Fibroblast of skin of scalp (primary cell): Measurements from ENCODE around the gene REXO5.
A peak's percentile ranks its signal among the peaks of the same experiment; 100 is the strongest.

Source experiments
- DNase-seq: peaks from one replicate; pipeline ENCODE4 v3.0.0-alpha.2; 2013

Gene REXO5

GRCh38 chr16:20873331-20873730, 67.0 kb downstream of the REXO5 start:
- DNase-seq, result no peak

GRCh38 chr16:20874088-20874581, 67.8 kb downstream of the REXO5 start:
- peak; percentile 61 for DNase-seq

DNA sequence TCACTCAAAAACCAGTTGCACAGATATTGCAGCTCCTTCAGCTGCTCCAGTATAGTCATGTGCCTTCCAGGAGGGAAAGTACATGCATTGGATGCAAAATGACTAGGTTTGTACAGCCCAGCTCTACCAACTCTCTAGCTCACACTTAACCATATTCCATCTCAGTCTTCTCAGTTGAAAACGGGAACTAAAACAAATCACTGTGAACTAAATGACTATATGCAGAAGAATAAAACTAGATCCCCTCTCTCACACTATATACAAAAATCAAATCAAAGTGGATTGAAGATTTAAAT, 69.0 kb downstream of the REXO5 start:
- no peak for DNase-seq

DNA sequence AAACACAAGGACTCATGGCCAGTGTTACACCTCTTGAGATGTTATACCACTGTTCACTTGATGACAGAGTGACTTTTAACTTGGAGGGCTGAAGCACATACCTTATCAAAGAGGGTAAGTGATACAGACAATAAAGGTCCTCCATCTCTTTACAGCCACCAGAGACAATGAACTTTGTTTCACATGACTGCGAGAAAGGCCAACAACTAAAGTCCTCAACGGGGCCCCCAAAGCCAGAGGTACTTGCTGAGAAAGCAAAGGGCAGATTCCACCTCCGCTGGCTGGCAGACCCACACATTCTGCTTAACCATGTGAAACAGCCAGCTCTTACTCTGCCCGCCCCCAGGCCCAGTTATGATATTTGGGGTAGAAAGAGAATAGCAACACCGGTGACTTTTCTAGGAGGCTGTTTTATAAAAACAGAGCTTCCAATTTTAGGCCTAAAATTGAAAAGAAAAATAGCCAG, 72.4 kb downstream of the REXO5 start:
- DNase-seq, result no peak

GRCh38 chr16:20879175-20880040, 73.1 kb downstream of the REXO5 start:
- DNase-seq, result peak; percentile 40

- DNase-seq, result no peak
Observed at GRCh38 chr16:20880867-20881502, 74.7 kb downstream of the REXO5 start.

DNA sequence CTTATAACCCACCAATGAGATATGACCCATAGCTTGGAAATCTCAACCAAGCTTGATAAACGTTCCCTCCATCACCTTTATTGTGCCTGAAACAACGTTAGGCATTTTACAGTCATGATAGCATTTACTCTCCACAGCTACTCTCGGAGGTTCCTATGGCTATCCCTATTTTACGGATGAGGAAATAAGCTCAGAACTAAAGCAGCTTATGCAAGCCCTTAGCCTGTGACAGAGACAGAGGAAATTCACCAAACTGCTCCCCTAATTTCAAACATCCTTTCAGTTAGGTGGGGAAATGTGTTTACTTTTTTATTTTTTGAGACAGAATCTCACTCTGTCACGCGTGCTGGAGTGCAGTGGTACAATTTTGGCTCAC, 75.2 kb downstream of the REXO5 start:
- no peak for DNase-seq

DNA sequence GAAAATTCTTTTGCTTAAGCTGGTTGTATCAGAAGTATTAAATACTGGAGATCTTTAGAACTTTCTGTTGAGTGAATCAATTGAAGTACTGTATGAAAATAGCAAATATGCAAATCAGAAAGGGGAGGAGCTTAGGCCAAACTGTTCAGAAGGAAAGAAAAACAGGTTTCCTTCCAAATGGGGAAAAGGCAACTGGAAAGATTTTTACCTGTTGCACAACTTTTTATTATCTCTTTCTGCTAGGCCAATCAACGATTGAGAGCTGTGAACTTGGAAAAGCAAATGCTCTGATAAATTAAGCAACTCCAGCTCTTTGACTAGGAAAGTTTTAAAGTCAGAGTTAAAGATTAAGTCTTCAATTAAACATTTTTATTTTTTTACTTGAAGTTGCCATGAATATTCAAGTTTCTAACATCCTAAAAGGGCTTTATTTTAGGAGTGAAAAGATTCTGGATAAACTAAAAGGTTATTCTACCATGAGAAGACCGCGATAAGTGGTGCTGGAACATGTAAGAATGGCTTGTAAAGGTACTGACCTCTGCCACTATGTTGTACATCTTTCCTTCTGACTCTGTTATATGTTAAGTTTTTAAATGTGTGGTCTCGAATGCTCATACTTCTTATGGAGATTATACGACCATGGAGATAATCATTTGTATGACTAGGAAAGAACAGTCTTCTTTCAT, 77.4 kb downstream of the REXO5 start:
- DNase-seq, result no peak

- DNase-seq, result peak; percentile 22
Observed at GRCh38 chr16:20884240-20884556, 77.9 kb downstream of the REXO5 start.

- DNase-seq, result no peak
Observed at GRCh38 chr16:20886320-20886719, 80.0 kb downstream of the REXO5 start.

GRCh38 chr16:20887207-20887606, 80.9 kb downstream of the REXO5 start:
- DNase-seq, result no peak

DNA sequence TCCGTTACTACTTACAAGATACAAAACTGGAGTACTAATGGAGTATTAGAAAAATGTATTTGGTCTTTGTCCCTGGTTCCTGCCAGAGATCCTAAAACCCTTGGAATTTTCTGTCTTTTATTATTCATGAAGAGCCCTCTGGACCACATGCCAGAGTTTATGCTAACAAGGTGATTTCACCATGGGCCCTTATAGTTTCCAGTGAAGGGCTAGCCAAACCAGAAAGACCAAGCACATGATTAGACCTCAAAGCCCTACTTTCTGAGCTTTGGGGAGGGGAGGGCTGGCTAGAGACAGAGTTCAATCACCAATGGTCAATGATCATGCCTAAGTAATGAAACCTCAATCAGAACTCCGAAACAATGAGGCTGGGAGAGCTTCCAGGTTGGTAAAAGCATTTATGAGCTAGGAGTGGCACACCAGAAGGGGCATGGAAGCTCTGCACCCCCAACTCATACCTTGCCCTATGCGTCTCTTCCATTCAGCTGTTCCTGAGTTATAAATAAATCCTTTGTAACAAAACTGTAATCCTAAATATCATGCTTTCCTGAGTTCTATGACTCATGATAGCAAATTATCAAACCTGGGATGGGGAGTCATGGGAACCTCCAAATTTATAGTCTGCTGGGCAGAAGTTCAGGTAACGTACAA, 83.4 kb downstream of the REXO5 start:
- DNase-seq, result no peak

DNA sequence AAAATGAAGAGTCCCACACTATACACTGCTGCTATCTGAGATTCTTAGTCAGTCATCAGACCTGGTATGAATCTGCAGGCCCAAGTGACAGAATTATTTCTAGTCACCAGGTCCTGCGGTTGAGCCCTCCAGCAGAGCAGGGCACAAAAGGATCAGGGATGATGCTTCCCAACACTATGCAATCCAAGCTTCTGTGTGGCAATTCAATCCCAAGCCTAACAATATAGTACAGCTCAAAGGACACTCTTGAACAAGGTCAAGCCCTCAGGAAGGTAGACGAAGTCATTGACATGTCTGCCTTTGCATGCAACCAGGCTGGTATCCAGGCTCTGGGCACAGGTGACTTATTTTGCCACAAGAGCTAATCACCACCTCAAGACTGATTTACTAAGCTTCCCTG, 88.1 kb downstream of the REXO5 start:
- DNase-seq, result no peak

GRCh38 chr16:20897253-20897897, 91.0 kb downstream of the REXO5 start:
- DNase-seq, result no peak

GRCh38 chr16:20897922-20898321, 91.6 kb downstream of the REXO5 start:
- DNase-seq, result no peak

DNA sequence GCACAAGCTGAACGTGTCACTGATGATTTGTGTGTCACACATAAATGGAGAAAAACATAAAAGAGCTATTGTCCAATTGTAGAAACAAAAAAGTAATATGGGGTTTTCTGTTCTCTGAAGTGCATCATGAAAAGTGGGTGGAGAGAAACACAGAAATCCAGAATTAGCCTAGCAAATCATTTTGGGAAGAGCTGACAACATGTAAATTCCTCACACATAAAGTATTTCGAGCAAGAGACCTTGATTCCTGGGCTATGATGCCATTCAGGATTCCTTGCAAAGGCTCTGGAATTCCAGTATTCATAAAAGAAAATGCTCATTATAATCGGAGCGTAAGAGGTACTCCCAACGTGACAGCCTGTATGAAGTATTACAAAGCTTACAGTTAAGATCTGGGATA, 92.7 kb downstream of the REXO5 start:
- DNase-seq, result peak; percentile 87
